Nephron progenitor cell (in vitro differentiated cells): ENCODE results near the gene LITAF.
A peak's percentile ranks its signal among the peaks of the same experiment; 100 is the strongest.

Experiments used
- DNase-seq: peaks from one replicate; pipeline ENCODE4 v3.0.0; 2021
- H3K27ac Mint-ChIP-seq: 2 replicates; pipeline ENCODE4 v1.8.0; 2021; ENCODE audit warnings: mild to moderate bottlenecking, moderate library complexity, mixed read lengths
- H3K27me3 Mint-ChIP-seq: 2 replicates; pipeline ENCODE4 v1.8.0; 2021; ENCODE audit warnings: mild to moderate bottlenecking, low read depth, mixed read lengths; ENCODE audit not compliant: poor library complexity
- H3K36me3 Mint-ChIP-seq: 2 replicates; pipeline ENCODE4 v1.8.0; 2021; ENCODE audit warnings: low read depth, mixed read lengths
- H3K4me1 Mint-ChIP-seq: 2 replicates; pipeline ENCODE4 v1.8.0; 2021; ENCODE audit warnings: mixed read lengths
- H3K4me3 Mint-ChIP-seq: 2 replicates; pipeline ENCODE4 v1.8.0; 2021; ENCODE audit warnings: mild to moderate bottlenecking, moderate library complexity, mixed read lengths
- H3K9me3 Mint-ChIP-seq: 2 replicates; pipeline ENCODE4 v1.8.0; 2021; ENCODE audit warnings: mild to moderate bottlenecking, moderate library complexity, mixed read lengths
- CTCF ChIP-seq: fragments of 200-600 bp; sonication (generic); IDR thresholded peaks from 2 replicates; pipeline ENCODE4 v1.5.0; 2021; ENCODE audit warnings: antibody characterized with exemption

LITAF gene

GRCh38 chr16:11570258-11570657, 16.5 kb downstream of the LITAF start:
- H3K27me3 Mint-ChIP-seq, result peaks cover 2% of the 10 kb centered on the region
- no peak for DNase-seq
- peak overlapping the region; percentile 89 for H3K27ac Mint-ChIP-seq
- no peak for TF ChIP-seq CTCF
- H3K4me1 Mint-ChIP-seq, result peaks cover 48% of the 10 kb centered on the region
- peaks cover 7% of the 10 kb centered on the region for H3K9me3 Mint-ChIP-seq
- no peak overlapping the region for H3K4me3 Mint-ChIP-seq
- H3K36me3 Mint-ChIP-seq, result peaks cover 4% of the 10 kb centered on the region

- Mint-ChIP-seq H3K4me1 (peaks cover 46% of the 10 kb centered on the region), H3K36me3 (no peaks in the 10 kb centered on the region), H3K9me3 (no peaks in the 10 kb centered on the region), H3K4me3 (no peak overlapping the region), H3K27me3 (no peaks in the 10 kb centered on the region), H3K27ac (peak overlapping the region; percentile 72)
- no peak for TF ChIP-seq CTCF
- DNase-seq, result no peak
These were observed 20.3 kb downstream of the LITAF start for GRCh38 chr16:11566398-11566797.

- Mint-ChIP-seq H3K36me3 (no peaks in the 10 kb centered on the region), H3K9me3 (no peaks in the 10 kb centered on the region), H3K27me3 (no peaks in the 10 kb centered on the region), H3K4me1 (peaks cover 46% of the 10 kb centered on the region), H3K4me3 (no peak overlapping the region), H3K27ac (no peak overlapping the region)
- TF ChIP-seq CTCF, result no peak
- DNase-seq, result no peak
These were observed 21.1 kb downstream of the LITAF start for GRCh38 chr16:11565665-11566064.

GRCh38 chr16:11564046-11564926, 22.4 kb downstream of the LITAF start:
- Mint-ChIP-seq H3K4me1 (peaks cover 44% of the 10 kb centered on the region), H3K4me3 (no peak overlapping the region), H3K9me3 (no peaks in the 10 kb centered on the region), H3K27me3 (no peaks in the 10 kb centered on the region), H3K27ac (peak overlapping the region; percentile 79), H3K36me3 (no peaks in the 10 kb centered on the region)
- DNase-seq, result no peak
- TF ChIP-seq CTCF, result no peak

- peak overlapping the region; percentile 79 for H3K27ac Mint-ChIP-seq
- H3K4me3 Mint-ChIP-seq, result no peak overlapping the region
- no peak for DNase-seq
- peaks cover 41% of the 10 kb centered on the region for H3K4me1 Mint-ChIP-seq
- H3K27me3 Mint-ChIP-seq, result no peaks in the 10 kb centered on the region
- no peaks in the 10 kb centered on the region for H3K9me3 Mint-ChIP-seq
- no peaks in the 10 kb centered on the region for H3K36me3 Mint-ChIP-seq
- no peak for TF ChIP-seq CTCF
These were observed 23.2 kb downstream of the LITAF start for GRCh38 chr16:11563493-11564040.
